ENCODE measurements around the gene SLC35F3.
"Not testable (repeated sequence)": the region's sequence is repeated elsewhere in the genome, so short reads cannot be mapped to it uniquely, and the experiment has no call there.

Gene SLC35F3

DNA sequence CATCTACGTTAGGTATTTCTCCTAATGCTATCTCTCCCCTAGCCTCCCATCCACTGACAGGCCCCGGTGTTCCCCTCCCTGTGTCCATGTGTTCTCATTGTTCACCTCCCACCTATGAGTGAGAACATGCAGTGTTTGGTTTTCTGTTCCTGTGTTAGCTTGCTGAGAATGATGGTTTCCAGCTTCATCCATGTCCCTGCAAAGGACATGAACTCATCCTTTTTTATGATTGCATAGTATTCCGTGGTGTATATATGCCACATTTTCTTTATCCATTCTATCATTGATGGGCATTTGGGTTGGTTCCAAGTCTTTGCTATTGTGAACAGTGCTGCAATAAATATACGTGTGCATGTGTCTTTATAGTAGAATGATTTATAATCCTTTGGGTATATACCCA is 247.9 kb downstream of the SLC35F3 start:
- DNase-seq = not testable (repeated sequence)

GRCh38 chr1:234154320-234155251 is 250.1 kb downstream of the SLC35F3 start:
- peak in 1 of 2 donors; percentile 7 for DNase-seq

DNA sequence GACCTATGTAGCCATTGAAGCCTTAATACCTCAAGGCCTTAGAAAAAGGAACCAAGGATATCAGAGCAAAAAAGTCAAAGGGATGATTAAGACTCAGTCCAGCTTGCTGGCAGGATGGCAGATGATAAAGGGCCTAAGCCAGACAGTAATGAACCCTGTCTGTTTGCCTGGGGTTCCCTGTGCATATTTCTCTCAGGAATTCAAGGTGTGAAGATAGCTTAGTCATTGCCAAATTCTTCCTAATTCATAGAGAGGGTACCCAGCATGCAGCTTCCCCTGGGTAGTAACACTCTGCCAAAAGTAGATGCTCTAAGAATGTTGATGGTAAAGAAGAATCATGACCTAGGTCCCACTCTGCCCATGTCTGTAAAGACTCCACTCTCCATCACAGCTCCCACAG is 258.2 kb downstream of the SLC35F3 start:
- DNase-seq = no peak

DNA sequence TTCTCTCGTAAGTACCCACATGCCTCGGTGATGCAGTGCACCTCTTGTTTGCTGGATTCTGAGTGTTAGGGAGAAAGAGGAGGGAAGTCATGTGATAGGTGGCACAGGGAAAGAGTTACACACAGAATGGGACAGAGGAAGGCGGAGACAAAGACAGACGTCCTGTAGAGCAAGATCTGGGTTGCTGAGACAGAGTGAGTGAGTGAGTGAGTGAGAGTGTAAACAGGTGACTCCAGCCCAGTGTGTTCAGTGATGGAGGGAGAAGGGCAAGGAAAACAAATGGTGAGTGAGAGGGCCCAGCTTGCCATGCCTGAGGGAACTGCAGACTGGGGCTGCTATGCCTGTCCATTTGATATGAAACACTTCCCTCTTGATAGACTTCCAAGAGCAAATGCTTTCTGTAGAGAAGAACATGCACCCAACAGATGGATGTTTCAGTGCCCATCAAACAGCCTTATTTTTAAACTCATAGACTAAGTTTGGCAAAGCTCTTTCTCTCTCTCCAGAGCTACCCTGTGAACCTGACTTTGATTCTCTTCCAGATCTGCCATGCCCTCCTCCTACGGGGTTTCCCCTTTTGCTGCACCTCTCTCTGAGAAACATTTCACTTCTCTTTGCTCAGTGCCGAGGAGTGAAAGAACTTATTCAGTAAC is 258.9 kb downstream of the SLC35F3 start:
- no peak for DNase-seq

GRCh38 chr1:234164098-234164709 is 259.7 kb downstream of the SLC35F3 start:
- no peak for DNase-seq

DNA sequence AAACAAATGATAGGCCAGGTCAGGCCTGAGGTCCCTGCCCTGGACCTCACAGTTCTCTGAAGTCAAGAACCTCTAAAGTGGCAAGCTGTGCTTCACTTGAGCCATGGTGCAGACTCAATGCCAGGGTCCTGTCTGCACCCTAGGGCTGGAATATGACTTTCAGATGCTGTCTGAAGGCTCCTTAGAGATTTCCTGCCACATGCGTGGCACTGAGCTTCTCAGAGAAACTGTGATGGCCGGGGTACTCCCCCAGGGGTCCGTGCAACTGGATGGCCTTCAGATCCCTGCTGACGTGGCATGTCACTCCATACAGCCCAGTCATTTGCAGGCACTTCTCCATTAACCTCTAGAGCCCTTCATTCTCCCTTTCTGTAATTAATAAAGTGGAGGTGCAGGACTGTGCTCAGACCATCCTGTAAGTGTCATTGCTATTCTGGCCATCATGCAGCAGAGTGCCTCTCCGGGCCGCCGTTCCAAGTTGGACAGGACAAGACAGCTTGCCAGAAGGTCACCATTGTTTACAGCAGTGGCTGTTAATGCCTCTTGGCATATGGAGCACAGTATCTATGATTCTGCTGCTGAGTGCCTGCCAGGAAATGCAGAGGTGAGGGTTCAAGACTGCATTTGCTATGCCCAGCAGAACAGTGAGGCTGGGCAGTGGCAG is 263.7 kb downstream of the SLC35F3 start:
- no peak for DNase-seq

- DNase-seq = no peak
These were observed 264.8 kb downstream of the SLC35F3 start for GRCh38 chr1:234169161-234169849.

GRCh38 chr1:234170067-234170466 is 265.6 kb downstream of the SLC35F3 start:
- DNase-seq = no peak

DNA sequence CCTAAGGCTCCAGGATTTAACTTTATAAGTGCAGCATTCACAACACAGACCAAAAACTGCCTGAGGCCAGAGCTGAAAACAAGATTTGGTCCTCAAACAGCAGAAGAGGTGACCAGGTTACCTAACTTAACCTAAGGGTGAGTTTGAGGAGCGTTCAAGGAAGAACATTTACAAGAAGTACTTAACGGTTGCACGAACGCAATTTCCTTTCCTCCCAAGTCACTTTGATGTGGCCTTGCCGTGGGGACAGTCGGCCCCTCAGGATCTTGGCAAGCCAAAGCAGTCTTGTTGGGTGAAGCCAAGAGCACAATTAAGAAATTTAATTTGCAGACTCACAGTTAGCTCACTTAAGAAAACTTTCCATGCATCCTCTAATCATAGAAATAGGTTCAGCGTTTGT is 266.1 kb downstream of the SLC35F3 start:
- peak in 1 of 2 donors; percentile 13 for DNase-seq

DNA sequence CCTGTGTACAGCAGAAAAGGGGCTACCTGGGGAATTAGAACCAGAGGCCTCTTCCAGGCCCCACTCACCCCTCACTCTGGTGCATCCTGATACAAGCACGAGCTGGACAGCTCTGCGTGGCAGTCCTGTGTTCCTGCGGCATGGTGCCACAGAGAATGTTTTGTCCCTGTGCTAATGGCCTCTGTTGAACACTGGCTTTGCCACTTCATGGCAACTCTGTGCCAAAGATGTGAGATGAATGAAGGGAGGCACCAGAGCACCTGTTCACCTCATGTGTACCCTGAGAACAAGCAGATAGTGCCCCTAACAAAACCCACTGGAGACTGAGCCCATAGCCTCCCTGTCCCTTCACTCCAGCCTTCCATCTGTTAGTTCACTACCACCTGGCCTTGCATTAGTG is 269.5 kb downstream of the SLC35F3 start:
- no peak for DNase-seq

GRCh38 chr1:234175363-234175762 is 270.9 kb downstream of the SLC35F3 start:
- no peak for DNase-seq

- DNase-seq = no peak
These were observed 271.5 kb downstream of the SLC35F3 start for GRCh38 chr1:234176000-234176399.

GRCh38 chr1:234176847-234177246 is 272.4 kb downstream of the SLC35F3 start:
- DNase-seq = not testable (repeated sequence)

DNA sequence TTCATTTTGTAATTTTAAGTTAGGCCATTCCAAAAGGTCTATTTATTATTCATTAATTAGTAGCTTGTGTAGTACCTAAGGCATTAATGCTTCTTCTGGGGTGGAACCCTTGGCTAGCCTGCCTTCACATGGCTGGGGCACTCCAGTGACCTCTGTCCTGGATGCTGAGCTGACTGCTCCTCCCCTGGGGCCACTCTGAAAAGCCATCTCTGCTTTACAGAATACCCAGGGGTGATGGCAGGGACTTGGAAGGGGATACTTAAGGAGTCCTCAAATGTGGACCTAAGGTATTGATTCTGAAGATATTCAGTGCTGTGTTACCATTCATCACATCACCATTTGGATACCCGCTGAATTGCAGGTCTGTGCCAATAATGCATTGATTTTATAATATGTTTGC is 281.0 kb downstream of the SLC35F3 start:
- no peak for DNase-seq

DNA sequence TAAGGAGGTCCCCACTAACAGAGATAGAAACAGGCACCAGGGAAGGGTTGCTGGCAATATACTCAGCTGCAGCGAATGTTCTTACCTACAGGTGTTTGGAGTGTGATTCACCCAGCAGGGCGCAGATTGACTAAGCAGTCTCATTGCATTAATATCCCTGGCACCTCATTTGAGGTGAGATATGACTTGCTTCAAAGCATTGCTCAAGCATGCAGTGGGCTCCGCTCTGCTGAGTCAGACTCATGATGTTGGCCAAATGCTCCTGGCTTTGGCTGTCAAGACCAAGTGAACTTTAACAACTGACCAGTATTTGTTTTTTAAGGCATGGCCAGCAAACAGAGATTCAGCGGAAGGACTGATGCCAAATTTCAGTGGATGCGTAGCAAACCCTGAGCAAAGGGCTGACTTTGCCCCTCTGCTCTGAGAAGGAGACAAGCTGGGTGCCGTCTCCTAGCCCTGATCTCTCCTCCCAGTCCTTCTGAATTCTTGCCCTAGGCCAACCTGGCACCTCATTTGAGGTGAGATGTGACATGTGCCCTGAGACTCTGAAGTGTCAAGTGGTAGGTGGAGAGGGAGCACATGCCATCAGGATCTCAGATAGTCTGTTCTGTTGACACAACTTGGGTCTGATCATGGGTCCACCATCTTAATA is 281.7 kb downstream of the SLC35F3 start:
- no peak for DNase-seq

- DNase-seq = no peak
These were observed 283.9 kb downstream of the SLC35F3 start for GRCh38 chr1:234188454-234188792.

GRCh38 chr1:234197839-234198238 is 293.4 kb downstream of the SLC35F3 start:
- DNase-seq = no peak

- no peak for DNase-seq
These were observed 295.1 kb downstream of the SLC35F3 start for GRCh38 chr1:234199476-234200127.

DNA sequence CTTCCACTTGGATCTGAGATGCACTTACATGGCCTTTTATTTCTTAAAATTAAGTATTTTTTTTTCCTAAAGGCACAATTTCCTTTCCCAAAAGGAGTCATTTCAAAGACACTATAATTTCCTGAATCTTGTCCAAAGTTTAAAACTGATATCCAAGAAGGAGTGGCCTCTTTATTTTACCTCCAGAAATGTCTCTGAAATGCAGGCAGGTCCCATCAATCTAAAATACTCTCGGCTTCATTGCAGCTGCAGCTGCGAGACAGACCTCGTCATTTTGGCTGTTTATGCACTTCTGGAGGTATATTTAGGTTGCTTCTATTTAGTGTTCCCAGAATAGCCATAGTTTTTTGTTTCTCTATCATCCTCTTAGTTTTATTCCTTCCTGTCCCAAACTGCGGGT is 296.1 kb downstream of the SLC35F3 start:
- no peak for DNase-seq

GRCh38 chr1:234201600-234201999 is 297.1 kb downstream of the SLC35F3 start:
- no peak for DNase-seq

DNA sequence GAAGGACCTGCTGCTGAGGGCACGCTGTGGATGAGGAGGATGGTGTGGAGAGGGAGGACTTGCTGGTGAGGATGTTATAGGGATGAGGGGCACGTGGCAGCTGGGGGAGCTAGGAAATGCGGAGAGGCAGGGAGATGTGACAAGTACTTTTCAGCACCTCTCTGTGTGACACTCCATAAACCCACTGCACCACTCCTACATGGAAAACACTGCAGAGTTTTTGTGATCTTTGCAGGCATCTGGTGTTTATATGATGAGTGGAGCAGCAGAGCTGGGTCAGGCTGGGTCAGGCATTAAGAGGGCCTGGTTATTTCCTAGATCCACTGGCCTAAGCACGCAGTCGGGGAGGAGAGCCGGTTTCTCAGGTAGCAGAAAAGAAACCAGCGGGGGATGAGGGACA is 301.5 kb downstream of the SLC35F3 start:
- no peak for DNase-seq

All from activated CD4-positive, alpha-beta T cell treated with anti-CD3 and anti-CD28 coated beads for 4 hours (primary cell).